HG02973 (cell line): Measurements from ENCODE around the gene AHSA1.
A peak's percentile ranks its signal among the peaks of the same experiment; 100 is the strongest.
"Not testable (repeated sequence)": the region's sequence is repeated elsewhere in the genome, so short reads cannot be mapped to it uniquely, and the experiment has no call there.

ENCODE experiments used
- ATAC-seq: cut with Tn5 transposase; IDR thresholded peaks from one replicate; pipeline ENCODE4 v1.9.1; 2021; ENCODE audit warnings: moderate library complexity; ENCODE audit not compliant: unreplicated experiment

Gene AHSA1

DNA sequence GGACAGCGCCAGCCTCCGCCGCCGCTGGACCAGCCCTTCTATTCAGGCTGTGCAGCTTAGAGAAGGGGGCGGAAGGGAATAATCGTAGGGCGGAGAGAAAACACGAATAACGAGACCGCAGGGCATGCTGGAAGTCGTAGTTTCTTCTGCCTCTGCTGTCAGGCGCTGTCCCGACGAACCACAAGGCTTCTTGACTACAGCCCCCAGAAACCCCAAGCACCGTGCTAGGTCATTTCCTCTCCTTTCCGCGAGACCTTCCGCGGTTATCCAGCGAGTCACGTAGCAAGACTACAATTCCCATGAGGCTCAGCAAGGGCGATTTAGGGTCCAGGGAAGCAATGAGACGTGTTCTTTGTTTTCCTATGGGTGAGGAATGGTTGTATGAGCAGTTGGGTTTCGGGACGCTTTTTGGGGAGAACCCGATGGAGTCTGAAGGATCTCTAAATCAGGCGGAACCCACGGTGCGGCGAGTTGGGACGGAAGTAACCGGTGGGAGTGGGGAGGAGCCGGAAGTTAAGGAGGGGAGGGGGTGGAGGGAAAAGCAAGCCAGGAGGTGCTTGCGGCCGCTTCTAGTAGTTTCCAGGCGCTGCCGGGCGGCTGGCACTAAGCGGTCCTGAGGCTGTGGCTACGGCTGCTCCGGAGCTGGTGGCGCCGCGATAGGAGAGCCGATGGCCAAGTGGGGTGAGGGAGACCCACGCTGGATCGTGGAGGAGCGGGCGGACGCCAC lies at the start of gene AHSA1, which contains the start of gene VIPAS39:
Gene AHSA1, plus strand, starts transcription at position 572 of the 727 bp plus-strand sequence. Its CDS starts 97 bp downstream, at position 669.
Gene VIPAS39, minus strand, starts transcription at position 80 of the 727 bp plus-strand sequence. CDS start 3,499 bp downstream, outside the sequence.
- peak; percentile 88 for ATAC-seq

DNA sequence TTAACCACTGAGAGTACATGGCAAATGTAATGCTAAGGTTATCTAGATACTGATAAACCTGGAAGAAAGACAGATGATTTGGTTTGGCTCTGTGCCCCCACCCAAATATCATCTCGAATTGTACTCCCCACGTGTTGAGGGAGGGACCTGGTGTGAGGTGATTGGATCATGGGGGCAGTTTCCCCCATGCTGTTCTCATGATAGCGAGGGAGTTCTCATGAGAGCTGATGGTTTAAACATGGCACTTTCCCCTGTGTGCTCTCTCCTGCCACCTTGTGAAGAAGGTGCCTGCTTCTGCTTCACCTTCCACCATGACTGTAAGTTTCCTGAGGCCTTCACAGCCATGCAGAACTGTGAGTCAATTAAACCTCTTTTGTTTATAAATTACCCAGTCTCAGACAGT lies 48.8 kb upstream of the AHSA1 start:
- ATAC-seq = no peak

- not testable (repeated sequence) for ATAC-seq
These were observed 42.4 kb upstream of the AHSA1 start for GRCh38 chr14:77415403-77416030.

DNA sequence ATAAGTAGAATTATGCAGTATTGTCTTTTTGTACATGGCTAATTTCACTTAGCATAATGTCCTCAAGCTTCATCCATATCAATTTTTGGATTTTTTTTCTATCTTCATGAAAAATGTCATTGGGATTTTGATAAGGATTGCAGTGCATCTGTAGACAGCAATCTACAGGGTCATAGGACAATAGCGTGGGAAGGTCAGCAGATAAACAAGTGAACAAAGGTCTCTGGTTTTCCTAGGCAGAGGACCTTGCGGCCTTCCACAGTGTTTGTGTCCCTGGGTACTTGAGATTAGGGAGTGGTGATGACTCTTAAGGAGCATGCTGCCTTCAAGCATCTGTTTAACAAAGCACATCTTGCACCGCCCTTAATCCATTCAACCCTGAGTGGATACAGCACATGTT lies 41.8 kb upstream of the AHSA1 start:
- not testable (repeated sequence) for ATAC-seq

DNA sequence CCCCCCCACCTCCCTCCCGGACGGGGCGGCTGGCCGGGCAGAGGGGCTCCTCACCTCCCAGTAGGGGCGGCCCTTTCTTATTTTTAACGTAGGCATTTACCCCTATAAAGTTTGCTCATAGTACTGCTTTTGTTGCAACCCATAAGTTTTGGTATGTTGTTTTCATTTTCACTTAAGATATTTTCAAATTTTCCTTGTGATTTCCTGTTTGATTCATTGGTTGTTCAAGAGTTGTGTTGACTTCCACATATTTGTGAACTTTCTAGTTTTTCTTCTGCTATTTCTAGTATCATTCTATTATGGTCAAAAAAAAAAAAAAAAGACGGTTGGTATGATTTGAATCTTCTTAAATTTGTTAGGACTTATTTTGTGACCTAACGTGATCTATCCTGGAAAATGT lies 41.1 kb upstream of the AHSA1 start:
- no peak for ATAC-seq

DNA sequence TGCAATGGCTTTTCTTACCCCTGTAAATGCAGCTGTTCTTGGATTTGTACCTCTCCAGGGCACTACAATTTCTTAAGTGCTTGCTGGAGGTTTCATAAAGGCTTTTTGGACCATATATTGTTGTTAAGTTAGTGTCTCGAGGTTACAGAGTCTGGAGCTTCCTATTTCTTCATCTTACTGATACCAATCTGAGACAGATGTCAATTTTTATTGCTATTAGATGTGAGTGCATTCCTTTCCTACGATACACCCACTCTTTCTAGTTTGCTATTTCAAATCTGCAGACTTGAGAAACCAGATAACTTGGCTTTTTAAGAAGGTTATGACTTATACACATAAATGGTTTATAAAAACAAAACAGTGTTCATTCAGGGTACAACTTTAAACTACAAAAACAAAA lies 36.7 kb upstream of the AHSA1 start:
- ATAC-seq = no peak

- ATAC-seq = no peak
These were observed 34.5 kb upstream of the AHSA1 start, which contains the start of gene NOXRED1 for GRCh38 chr14:77423423-77423822. Gene NOXRED1, minus strand, starts transcription at chr14:77423523. Its CDS starts 634 bp downstream, at chr14:77422889.

- no peak for ATAC-seq
These were observed 33.0 kb upstream of the AHSA1 start for GRCh38 chr14:77424862-77425261.

DNA sequence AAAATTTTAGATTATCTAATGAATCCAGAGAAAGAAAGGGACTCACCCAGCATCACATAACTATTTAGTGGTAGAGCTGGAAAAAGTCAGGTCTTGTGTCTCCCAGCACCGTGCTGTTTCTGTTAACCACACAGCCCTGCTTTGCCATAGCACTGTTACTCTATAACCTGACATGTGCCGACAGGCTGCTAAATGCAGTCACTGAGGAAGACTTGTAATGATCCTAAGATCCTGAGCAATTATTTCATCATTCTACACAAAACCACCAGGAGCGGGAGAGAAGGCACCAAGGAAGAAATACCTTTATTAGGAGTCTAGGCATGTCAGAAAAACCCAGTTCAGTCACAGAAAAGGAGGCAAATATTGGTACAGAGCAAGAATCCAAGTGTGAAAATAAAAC lies 31.5 kb upstream of the AHSA1 start:
- no peak for ATAC-seq

GRCh38 chr14:77436042-77436441 lies 21.9 kb upstream of the AHSA1 start:
- ATAC-seq = no peak

GRCh38 chr14:77438596-77438995 lies 19.3 kb upstream of the AHSA1 start:
- no peak for ATAC-seq

GRCh38 chr14:77439861-77440260 lies 18.0 kb upstream of the AHSA1 start:
- no peak for ATAC-seq

DNA sequence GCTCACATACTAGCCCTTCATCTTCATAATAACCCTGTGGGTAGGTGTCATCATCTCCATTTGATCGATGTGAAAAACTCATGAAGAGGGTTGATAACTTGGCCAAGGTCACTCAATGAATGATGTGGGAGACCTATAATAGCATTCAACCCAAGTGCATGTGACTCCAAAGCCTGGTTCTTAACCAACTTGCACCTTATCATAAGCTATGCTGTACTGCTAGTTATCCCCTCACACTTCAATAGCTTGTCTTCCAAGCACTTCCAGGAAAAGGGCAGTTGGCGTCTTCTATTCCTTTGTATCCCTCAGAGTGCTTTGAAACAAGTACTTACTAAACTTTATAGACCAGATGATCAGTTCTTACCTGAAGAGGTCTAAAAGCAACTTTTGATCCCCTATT lies 15.7 kb upstream of the AHSA1 start:
- ATAC-seq = no peak

DNA sequence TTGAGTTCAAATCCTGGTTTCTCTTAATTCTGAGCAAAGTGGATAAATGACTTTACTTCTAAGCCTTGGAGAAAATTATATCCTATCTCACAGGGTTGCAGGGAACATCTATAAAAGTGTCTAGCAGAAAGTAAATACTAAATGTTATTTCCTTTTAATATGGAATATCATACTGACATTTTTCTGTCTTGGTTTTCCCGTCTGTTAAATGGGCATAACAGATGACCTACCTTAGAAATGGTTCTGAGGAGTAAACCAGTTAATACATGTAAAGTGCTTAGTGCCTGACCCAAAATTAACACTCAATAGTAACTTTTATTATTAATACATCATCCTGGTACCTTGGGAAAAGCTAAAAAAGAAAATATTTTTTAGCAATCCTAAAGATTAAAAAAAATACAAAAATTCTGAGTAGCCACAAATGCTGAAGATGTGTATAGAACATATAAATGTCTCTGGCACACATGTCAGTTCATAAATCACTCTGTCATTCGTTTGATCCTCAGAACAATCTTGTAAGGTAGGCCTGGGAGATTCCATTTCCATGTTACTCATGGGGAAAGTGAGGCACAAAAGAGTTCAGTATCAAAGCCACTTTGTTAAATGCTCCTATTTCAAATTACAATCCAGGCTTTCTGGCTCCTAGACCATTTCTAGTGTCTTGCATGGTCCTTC lies 1.8 kb upstream of the AHSA1 start:
- ATAC-seq = no peak

GRCh38 chr14:77457115-77457521 lies 775 bp upstream of the AHSA1 start:
- ATAC-seq = peak; percentile 13

- ATAC-seq = peak; percentile 13
These were observed 507 bp downstream of the AHSA1 start for GRCh38 chr14:77458249-77458950.

DNA sequence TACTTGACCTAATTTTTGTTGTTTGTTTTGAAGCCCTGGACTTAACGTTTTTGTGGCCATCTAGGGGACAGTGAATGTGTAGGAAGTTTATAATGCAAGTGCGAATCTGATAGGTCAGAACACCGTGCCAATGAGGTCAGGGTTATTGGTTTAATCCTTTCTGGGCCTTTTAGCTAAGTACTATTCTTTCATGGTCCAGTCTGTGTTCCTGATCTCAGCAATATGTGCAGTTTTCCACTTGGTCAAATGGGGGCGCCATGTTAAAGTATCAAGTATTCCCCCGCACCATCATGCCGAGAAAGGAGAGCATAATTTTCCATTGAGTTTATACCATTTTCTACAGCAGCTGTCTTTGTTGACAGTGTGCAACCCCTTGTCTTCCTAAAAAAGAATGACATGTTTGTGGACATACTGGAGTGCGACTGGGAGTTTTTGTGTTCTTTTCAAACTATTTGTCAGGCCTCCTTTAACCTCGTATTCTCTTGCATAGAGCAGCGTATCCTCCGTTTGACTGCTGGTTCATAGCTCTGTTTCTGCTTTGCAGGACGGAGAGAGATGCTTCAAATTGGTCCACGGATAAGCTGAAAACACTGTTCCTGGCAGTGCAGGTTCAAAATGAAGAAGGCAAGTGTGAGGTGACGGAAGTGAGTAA lies 1.3 kb downstream of the AHSA1 start:
- no peak for ATAC-seq

DNA sequence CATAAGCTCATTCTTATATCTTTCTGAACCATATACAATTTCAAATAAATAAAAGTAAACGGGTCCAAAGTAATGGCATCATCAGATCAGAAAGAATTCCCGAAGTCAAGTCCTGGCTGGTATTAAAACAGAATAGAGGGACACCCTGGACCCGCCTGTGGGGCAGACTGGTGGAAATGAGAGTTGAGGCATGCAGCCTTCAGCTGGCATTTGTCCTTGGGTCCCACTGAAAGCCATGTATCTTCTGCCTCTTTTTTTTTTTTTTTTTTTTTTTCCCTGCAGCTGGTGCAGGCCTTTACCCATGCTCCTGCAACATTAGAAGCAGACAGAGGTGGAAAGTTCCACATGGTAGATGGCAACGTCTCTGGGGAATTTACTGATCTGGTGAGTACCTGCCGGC lies 9.9 kb downstream of the AHSA1 start:
- ATAC-seq = no peak

GRCh38 chr14:77469067-77469505 lies 11.2 kb downstream of the AHSA1 start:
- no peak for ATAC-seq

DNA sequence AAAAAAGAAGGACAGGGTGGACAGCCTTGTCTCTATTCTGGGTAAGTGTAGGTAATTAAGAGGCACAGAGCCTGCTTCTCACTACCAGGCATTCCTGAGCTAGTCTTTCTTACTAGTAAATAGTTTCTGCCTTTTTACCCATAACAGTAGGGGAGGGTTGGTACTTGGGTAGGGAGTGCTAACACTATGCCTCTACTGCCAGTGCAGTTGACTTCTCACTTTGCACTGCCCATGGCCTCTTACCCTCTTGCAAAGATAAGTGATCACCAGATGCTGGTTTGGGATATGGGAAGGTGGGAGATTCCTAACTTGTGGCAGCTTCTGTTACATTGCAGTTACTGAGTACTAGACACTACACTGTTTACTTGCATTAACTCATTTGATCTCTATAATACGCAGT lies 11.6 kb downstream of the AHSA1 start:
- ATAC-seq = no peak
